Measurements from ENCODE around the gene MMS19.

DNA sequence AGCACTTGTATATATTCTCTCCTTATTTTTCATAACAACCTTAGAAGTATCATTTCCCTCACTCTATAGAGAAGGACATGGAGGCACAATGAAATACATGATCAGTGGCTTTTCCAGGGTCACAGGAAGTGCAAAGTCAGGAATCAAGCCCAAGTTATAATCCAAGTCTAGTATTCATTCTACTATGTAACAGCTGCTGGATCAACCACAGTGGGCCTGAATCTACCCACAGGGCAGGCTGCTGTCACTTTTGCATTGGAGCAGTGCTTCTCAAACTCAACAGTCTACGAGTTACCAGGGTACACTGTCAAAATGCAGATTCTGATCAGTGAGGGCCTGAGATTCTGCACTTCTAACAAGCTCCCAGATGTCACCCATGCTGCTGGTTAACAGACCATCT lies 34.0 kb downstream of the MMS19 start:
- TF ChIP-seq, protein P1, sequence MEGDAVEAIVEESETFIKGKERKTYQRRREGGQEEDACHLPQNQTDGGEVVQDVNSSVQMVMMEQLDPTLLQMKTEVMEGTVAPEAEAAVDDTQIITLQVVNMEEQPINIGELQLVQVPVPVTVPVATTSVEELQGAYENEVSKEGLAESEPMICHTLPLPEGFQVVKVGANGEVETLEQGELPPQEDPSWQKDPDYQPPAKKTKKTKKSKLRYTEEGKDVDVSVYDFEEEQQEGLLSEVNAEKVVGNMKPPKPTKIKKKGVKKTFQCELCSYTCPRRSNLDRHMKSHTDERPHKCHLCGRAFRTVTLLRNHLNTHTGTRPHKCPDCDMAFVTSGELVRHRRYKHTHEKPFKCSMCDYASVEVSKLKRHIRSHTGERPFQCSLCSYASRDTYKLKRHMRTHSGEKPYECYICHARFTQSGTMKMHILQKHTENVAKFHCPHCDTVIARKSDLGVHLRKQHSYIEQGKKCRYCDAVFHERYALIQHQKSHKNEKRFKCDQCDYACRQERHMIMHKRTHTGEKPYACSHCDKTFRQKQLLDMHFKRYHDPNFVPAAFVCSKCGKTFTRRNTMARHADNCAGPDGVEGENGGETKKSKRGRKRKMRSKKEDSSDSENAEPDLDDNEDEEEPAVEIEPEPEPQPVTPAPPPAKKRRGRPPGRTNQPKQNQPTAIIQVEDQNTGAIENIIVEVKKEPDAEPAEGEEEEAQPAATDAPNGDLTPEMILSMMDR (IDR thresholded peaks at IDR 0.05; ENCODE audit: insufficient read depth, low read length) = no peak
- no peak for TF ChIP-seq POLR2AphosphoS5 (IDR thresholded peaks at IDR 0.05; ENCODE audit: low read depth)
- TF ChIP-seq, protein P2, sequence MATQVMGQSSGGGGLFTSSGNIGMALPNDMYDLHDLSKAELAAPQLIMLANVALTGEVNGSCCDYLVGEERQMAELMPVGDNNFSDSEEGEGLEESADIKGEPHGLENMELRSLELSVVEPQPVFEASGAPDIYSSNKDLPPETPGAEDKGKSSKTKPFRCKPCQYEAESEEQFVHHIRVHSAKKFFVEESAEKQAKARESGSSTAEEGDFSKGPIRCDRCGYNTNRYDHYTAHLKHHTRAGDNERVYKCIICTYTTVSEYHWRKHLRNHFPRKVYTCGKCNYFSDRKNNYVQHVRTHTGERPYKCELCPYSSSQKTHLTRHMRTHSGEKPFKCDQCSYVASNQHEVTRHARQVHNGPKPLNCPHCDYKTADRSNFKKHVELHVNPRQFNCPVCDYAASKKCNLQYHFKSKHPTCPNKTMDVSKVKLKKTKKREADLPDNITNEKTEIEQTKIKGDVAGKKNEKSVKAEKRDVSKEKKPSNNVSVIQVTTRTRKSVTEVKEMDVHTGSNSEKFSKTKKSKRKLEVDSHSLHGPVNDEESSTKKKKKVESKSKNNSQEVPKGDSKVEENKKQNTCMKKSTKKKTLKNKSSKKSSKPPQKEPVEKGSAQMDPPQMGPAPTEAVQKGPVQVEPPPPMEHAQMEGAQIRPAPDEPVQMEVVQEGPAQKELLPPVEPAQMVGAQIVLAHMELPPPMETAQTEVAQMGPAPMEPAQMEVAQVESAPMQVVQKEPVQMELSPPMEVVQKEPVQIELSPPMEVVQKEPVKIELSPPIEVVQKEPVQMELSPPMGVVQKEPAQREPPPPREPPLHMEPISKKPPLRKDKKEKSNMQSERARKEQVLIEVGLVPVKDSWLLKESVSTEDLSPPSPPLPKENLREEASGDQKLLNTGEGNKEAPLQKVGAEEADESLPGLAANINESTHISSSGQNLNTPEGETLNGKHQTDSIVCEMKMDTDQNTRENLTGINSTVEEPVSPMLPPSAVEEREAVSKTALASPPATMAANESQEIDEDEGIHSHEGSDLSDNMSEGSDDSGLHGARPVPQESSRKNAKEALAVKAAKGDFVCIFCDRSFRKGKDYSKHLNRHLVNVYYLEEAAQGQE (IDR thresholded peaks at IDR 0.05; ENCODE audit: insufficient replicate concordance, low read depth) = no peak
